GM12878 (cell line): Measurements from ENCODE around the gene NANOS2. TPM values are rescaled to one million over a fixed set of nuclear protein-coding genes. Genes with fewer than 3 reads are reported as not detected.
A peak's percentile ranks its signal among the peaks of the same experiment; 100 is the strongest.

Experiments
- BHLHE40 ChIP-seq, 2 experiments: fragments of 450-650 bp in 1 of 2; IDR thresholded peaks; 2 replicates each; pipeline ENCODE4 v1.6.1; 2011 to 2017; ENCODE audit warnings: low read depth in 2 of 2, borderline replicate concordance in 1 of 2, improper control_type of control experiment in 1 of 2, low read length in 1 of 2, mild to moderate bottlenecking in 1 of 2
- FOXK2 ChIP-seq: fragments of 450-650 bp; IDR thresholded peaks from 2 replicates; pipeline ENCODE4 v1.6.1; 2017; ENCODE audit warnings: mild to moderate bottlenecking, moderate library complexity
- GABPA ChIP-seq: IDR thresholded peaks from 2 replicates; pipeline ENCODE4 v1.6.1; 2014; ENCODE audit warnings: antibody characterized with exemption, low read depth, mild to moderate bottlenecking, inconsistent platforms
- HCFC1 ChIP-seq: fragments of 150-350 bp; IDR thresholded peaks from 2 replicates; pipeline ENCODE4 v1.6.1; 2014; ENCODE audit warnings: low read length
- HDAC2 ChIP-seq: fragments of 200-600 bp; sonication (generic); IDR thresholded peaks from 2 replicates; pipeline ENCODE4 v1.6.1; 2017
- IKZF1 ChIP-seq: fragments of 450-650 bp; conservative IDR thresholded peaks from 2 replicates; pipeline ENCODE4 v1.6.1; 2017; ENCODE audit warnings: antibody characterized with exemption, mild to moderate bottlenecking
- IRF4 ChIP-seq: IDR thresholded peaks from 2 replicates; pipeline ENCODE4 v1.6.1; 2011; ENCODE audit warnings: low read depth, low read length
- JUNB ChIP-seq: IDR thresholded peaks from 2 replicates; pipeline ENCODE4 v1.6.1; 2016; ENCODE audit warnings: antibody characterized with exemption, mild to moderate bottlenecking
- KDM1A ChIP-seq: fragments of 200-600 bp; sonication (generic); IDR thresholded peaks from 2 replicates; pipeline ENCODE4 v1.6.1; 2016; ENCODE audit warnings: borderline replicate concordance
- MXI1 ChIP-seq: fragments of 150-350 bp; IDR thresholded peaks from 2 replicates; pipeline ENCODE4 v1.6.1; 2011; ENCODE audit warnings: low read depth, mild to moderate bottlenecking, inconsistent platforms, low read length, improper control_type of control experiment
- MYB ChIP-seq: fragments of 150-350 bp; IDR thresholded peaks from 2 replicates; pipeline ENCODE4 v1.6.1; 2014; ENCODE audit warnings: mild to moderate bottlenecking, low read depth, low read length, borderline replicate concordance
- NFIC ChIP-seq: IDR thresholded peaks from 2 replicates; pipeline ENCODE4 v1.6.1; 2012; ENCODE audit warnings: low read depth, mild to moderate bottlenecking, inconsistent platforms, low read length, moderate library complexity
- NR2F1 ChIP-seq: fragments of 450-650 bp; conservative IDR thresholded peaks from 2 replicates; pipeline ENCODE4 v1.6.1; 2017; ENCODE audit warnings: mild to moderate bottlenecking
- RAD51 ChIP-seq: fragments of 450-650 bp; IDR thresholded peaks from 2 replicates; pipeline ENCODE4 v1.6.1; 2016; ENCODE audit warnings: moderate library complexity, mild to moderate bottlenecking, inconsistent platforms
- SIN3A ChIP-seq: IDR thresholded peaks from 2 replicates; pipeline ENCODE4 v1.6.1; 2012; ENCODE audit warnings: low read depth, low read length, improper control_type of control experiment
- SPI1 ChIP-seq: IDR thresholded peaks from 2 replicates; pipeline ENCODE4 v1.6.1; 2011; ENCODE audit warnings: low read depth, mild to moderate bottlenecking, low read length, moderate library complexity, borderline replicate concordance; ENCODE audit not compliant: insufficient read depth
- STAT1 ChIP-seq: fragments of 450-650 bp; conservative IDR thresholded peaks from 2 replicates; pipeline ENCODE4 v1.6.1; 2014; ENCODE audit warnings: antibody characterized with exemption, mild to moderate bottlenecking
- STAT3 ChIP-seq: IDR thresholded peaks from 2 replicates; pipeline ENCODE4 v1.6.1; 2011; ENCODE audit warnings: low read depth, low read length, improper control_type of control experiment
- TCF12 ChIP-seq: IDR thresholded peaks from 2 replicates; pipeline ENCODE4 v1.6.1; 2011; ENCODE audit warnings: low read depth, mild to moderate bottlenecking, low read length
- TCF7 ChIP-seq: IDR thresholded peaks from 2 replicates; pipeline ENCODE4 v1.6.1; 2014; ENCODE audit warnings: antibody characterized with exemption, borderline replicate concordance
- YBX1 ChIP-seq: fragments of 450-650 bp; IDR thresholded peaks from 2 replicates; pipeline ENCODE4 v1.6.1; 2016; ENCODE audit warnings: antibody characterized with exemption
- ZNF274 ChIP-seq: IDR thresholded peaks from one replicate; pipeline ENCODE4 v1.8.0; 2011; ENCODE audit not compliant: insufficient read length, insufficient read depth
- polyA plus RNA-seq, 11 experiments: library from polyadenylated mRNA; depleted of rRNA in 4 of 11; unstranded in 6 of 11; stranded (reverse) in 5 of 11; fragments of >200 nt; fragmentation: Nextera tagmentation in 4 of 11; fragmentation: Illumina TruSeq in 1 of 11; extraction: Ambion mirVana in 4 of 11; extraction: Trizol in 1 of 11; gene quantifications; 1 replicate in 1 of 11; 2 replicates in 10 of 11; pipeline versions ENCODE4 v1.2.1 to v1.2.3, GENCODE V29; 2011 to 2016; ENCODE audit warnings: inconsistent platforms in 2 of 11, missing spikeins in 2 of 11, low read depth in 1 of 11
- total RNA-seq, 4 experiments: library from RNA; depleted of rRNA in 3 of 4; stranded (reverse); fragments of >200 nt in 3 of 4; fragmentation: Illumina TruSeq in 1 of 4; extraction: Trizol in 1 of 4; gene quantifications; 2 replicates each; pipeline versions ENCODE4 v1.2.1 to v1.2.3, GENCODE V29; 2013 to 2021
- TF ChIP-seq, protein P1 (sequence below): fragments of 450-650 bp; IDR thresholded peaks from 2 replicates; pipeline ENCODE4 v1.6.1; 2016; ENCODE audit warnings: mild to moderate bottlenecking, moderate library complexity, borderline replicate concordance
- TF ChIP-seq, protein P2 (sequence below): IDR thresholded peaks from 2 replicates; pipeline ENCODE4 v1.6.1; 2012; ENCODE audit warnings: low read depth, low read length, improper control_type of control experiment

NANOS2 gene
- total and polyA plus RNA-seq, 10 of the 15 experiments (the other 5 are each of a cell fraction or from before 2014, with no cell fraction given) = not detected

DNA sequence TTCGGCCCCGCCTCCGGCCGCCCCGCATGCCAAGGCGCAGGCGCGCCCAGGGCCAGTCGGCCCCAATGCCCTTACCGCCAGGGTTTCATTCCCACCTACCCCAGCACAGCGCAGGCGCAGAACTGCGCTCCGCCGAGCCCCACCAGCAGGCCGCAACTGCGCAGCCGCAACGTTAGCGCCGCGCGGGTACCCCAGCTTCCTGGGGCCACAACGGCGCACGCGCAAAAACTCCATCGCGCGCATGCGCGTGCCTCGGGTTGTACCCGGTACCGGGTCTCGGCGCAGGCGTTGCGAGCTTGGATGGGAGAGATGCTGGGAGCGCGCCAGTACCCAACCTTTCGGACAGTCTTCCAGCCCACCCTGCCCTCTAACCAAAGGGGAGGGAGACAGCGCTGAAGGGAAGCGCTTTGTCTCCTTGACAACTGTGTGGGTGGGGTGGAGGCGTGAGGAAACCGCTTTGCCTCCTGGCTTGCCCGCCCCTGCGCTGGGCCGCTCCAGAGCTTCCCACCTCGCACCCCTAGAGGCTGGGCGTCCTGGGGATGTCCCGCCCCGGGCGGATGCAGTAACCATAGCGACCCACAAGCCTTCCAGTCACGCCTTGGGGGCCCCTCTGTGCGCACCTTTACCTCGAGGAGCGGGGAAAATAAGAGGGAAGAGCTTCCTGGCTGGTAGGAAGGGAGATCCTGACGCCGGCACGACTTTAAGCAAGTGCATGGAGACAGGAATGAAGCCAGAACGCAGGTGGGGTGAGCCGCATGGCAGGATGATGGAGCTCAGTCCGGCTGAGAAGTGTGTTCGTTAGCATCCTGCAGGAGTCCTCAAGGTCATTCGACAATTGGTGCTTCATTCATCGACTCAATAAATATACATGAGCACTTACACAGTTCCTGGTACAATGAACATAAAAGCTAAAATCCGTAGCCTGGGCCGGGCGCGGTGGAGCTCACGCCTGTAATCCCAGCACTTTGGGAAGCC, 11.6 kb downstream of the NANOS2 start (continued):
- TF ChIP-seq, protein P1, sequence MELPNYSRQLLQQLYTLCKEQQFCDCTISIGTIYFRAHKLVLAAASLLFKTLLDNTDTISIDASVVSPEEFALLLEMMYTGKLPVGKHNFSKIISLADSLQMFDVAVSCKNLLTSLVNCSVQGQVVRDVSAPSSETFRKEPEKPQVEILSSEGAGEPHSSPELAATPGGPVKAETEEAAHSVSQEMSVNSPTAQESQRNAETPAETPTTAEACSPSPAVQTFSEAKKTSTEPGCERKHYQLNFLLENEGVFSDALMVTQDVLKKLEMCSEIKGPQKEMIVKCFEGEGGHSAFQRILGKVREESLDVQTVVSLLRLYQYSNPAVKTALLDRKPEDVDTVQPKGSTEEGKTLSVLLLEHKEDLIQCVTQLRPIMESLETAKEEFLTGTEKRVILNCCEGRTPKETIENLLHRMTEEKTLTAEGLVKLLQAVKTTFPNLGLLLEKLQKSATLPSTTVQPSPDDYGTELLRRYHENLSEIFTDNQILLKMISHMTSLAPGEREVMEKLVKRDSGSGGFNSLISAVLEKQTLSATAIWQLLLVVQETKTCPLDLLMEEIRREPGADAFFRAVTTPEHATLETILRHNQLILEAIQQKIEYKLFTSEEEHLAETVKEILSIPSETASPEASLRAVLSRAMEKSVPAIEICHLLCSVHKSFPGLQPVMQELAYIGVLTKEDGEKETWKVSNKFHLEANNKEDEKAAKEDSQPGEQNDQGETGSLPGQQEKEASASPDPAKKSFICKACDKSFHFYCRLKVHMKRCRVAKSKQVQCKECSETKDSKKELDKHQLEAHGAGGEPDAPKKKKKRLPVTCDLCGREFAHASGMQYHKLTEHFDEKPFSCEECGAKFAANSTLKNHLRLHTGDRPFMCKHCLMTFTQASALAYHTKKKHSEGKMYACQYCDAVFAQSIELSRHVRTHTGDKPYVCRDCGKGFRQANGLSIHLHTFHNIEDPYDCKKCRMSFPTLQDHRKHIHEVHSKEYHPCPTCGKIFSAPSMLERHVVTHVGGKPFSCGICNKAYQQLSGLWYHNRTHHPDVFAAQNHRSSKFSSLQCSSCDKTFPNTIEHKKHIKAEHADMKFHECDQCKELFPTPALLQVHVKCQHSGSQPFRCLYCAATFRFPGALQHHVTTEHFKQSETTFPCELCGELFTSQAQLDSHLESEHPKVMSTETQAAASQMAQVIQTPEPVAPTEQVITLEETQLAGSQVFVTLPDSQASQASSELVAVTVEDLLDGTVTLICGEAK = no peak; the same call in 1 of the 2 replicates
- no peak for TF ChIP-seq RAD51
- no peak for TF ChIP-seq YBX1
- TF ChIP-seq, protein P2, sequence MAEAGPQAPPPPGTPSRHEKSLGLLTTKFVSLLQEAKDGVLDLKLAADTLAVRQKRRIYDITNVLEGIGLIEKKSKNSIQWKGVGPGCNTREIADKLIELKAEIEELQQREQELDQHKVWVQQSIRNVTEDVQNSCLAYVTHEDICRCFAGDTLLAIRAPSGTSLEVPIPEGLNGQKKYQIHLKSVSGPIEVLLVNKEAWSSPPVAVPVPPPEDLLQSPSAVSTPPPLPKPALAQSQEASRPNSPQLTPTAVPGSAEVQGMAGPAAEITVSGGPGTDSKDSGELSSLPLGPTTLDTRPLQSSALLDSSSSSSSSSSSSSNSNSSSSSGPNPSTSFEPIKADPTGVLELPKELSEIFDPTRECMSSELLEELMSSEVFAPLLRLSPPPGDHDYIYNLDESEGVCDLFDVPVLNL = no peak
- TF ChIP-seq NR2F1 = no peak
- TF ChIP-seq MYB = no peak
- TF ChIP-seq HCFC1 = peak; percentile 54; the same call in 1 of the 2 replicates
- no peak for TF ChIP-seq GABPA
- TF ChIP-seq STAT3 = no peak
- no peak for TF ChIP-seq SPI1
- TF ChIP-seq HDAC2 = no peak; the same call in 1 of the 2 replicates
- TF ChIP-seq JUNB = no peak
- TF ChIP-seq KDM1A = no peak
- no peak for TF ChIP-seq IRF4
- TF ChIP-seq FOXK2 = no peak
- TF ChIP-seq MXI1 = no peak
- peak; percentile 100 for TF ChIP-seq IKZF1
- TF ChIP-seq ZNF274 = no peak
- TF ChIP-seq STAT1 = 0 out of 2 replicates have a peak, but pooled peaks have one; percentile 64
- TF ChIP-seq TCF7 = no peak
- peak; percentile 72; the same call in 1 of the 2 replicates for TF ChIP-seq SIN3A
- no peak for TF ChIP-seq TCF12
- TF ChIP-seq NFIC = no peak
- peak; percentile 19 to 48; a peak in 2 of 4 replicates for TF ChIP-seq BHLHE40 (IDR thresholded peaks at IDR 0.05; ENCODE audit: borderline replicate concordance in 1 of 2, low read depth in 2 of 2, low read length in 1 of 2)
